ENCODE data around the gene CAPN13.

CAPN13 gene

GRCh38 chr2:30681022-30681421, 126.2 kb downstream of the CAPN13 start:
- Histone ChIP-seq H3K9ac (ENCODE audit: low read depth, low read length) (no peak overlapping the region), H3K9me3 (ENCODE audit: insufficient read depth, low read length, severe bottlenecking) (no peaks in the 10 kb centered on the region), H3K4me1 (ENCODE audit: insufficient read depth, low read length) (no peaks in the 10 kb centered on the region), H3K27me3 (ENCODE audit: insufficient read depth, low read length, poor library complexity) (no peaks in the 10 kb centered on the region), H3K4me2 (ENCODE audit: insufficient read depth, low read length) (no peak overlapping the region), H3K79me2 (ENCODE audit: insufficient read depth, low read length) (no peaks in the 10 kb centered on the region), H3K27ac (ENCODE audit: low read length) (no peak overlapping the region), H4K20me1 (ENCODE audit: insufficient read depth, low read length) (no peaks in the 10 kb centered on the region), H2AFZ (ENCODE audit: low read depth, low read length) (no peak overlapping the region), H3K36me3 (ENCODE audit: insufficient read depth, low read length) (no peaks in the 10 kb centered on the region), H3K4me3 (ENCODE audit: low read depth in 1 of 2, low read length in 2 of 2) (no peak overlapping the region)
- no peak for TF ChIP-seq EZH2 (IDR thresholded peaks at IDR 0.05; ENCODE audit: borderline replicate concordance, low read depth, low read length, severe bottlenecking)
- TF ChIP-seq, protein P1, sequence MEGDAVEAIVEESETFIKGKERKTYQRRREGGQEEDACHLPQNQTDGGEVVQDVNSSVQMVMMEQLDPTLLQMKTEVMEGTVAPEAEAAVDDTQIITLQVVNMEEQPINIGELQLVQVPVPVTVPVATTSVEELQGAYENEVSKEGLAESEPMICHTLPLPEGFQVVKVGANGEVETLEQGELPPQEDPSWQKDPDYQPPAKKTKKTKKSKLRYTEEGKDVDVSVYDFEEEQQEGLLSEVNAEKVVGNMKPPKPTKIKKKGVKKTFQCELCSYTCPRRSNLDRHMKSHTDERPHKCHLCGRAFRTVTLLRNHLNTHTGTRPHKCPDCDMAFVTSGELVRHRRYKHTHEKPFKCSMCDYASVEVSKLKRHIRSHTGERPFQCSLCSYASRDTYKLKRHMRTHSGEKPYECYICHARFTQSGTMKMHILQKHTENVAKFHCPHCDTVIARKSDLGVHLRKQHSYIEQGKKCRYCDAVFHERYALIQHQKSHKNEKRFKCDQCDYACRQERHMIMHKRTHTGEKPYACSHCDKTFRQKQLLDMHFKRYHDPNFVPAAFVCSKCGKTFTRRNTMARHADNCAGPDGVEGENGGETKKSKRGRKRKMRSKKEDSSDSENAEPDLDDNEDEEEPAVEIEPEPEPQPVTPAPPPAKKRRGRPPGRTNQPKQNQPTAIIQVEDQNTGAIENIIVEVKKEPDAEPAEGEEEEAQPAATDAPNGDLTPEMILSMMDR (IDR thresholded peaks at IDR 0.05; ENCODE audit: borderline replicate concordance, extremely low read depth, low read length, poor library complexity, severe bottlenecking): no peak
- ATAC-seq (ENCODE audit: insufficient read depth, low read depth): no peak
- no peak for DNase-seq

- no peak for ATAC-seq (ENCODE audit: insufficient read depth, low read depth)
- no peaks in the 10 kb centered on the region for H3K4me1 ChIP-seq (ENCODE audit: insufficient read depth, low read length)
- no peak for DNase-seq
- no peaks in the 10 kb centered on the region for H3K9me3 ChIP-seq (ENCODE audit: insufficient read depth, low read length, severe bottlenecking)
- H3K79me2 ChIP-seq (ENCODE audit: insufficient read depth, low read length): no peaks in the 10 kb centered on the region
- no peak overlapping the region for H3K4me3 ChIP-seq (ENCODE audit: low read depth in 1 of 2, low read length in 2 of 2)
- H4K20me1 ChIP-seq (ENCODE audit: insufficient read depth, low read length): no peaks in the 10 kb centered on the region
- H3K27ac ChIP-seq (ENCODE audit: low read length): no peak overlapping the region
- no peak overlapping the region for H2AFZ ChIP-seq (ENCODE audit: low read depth, low read length)
- H3K27me3 ChIP-seq (ENCODE audit: insufficient read depth, low read length, poor library complexity): no peaks in the 10 kb centered on the region
- no peak overlapping the region for H3K4me2 ChIP-seq (ENCODE audit: insufficient read depth, low read length)
- no peak overlapping the region for H3K9ac ChIP-seq (ENCODE audit: low read depth, low read length)
- TF ChIP-seq, protein P1 (IDR thresholded peaks at IDR 0.05; ENCODE audit: borderline replicate concordance, extremely low read depth, low read length, poor library complexity, severe bottlenecking): no peak
- TF ChIP-seq EZH2 (IDR thresholded peaks at IDR 0.05; ENCODE audit: borderline replicate concordance, low read depth, low read length, severe bottlenecking): no peak
- no peaks in the 10 kb centered on the region for H3K36me3 ChIP-seq (ENCODE audit: insufficient read depth, low read length)
Measured at GRCh38 chr2:30680121-30680520, 127.1 kb downstream of the CAPN13 start.

DNA sequence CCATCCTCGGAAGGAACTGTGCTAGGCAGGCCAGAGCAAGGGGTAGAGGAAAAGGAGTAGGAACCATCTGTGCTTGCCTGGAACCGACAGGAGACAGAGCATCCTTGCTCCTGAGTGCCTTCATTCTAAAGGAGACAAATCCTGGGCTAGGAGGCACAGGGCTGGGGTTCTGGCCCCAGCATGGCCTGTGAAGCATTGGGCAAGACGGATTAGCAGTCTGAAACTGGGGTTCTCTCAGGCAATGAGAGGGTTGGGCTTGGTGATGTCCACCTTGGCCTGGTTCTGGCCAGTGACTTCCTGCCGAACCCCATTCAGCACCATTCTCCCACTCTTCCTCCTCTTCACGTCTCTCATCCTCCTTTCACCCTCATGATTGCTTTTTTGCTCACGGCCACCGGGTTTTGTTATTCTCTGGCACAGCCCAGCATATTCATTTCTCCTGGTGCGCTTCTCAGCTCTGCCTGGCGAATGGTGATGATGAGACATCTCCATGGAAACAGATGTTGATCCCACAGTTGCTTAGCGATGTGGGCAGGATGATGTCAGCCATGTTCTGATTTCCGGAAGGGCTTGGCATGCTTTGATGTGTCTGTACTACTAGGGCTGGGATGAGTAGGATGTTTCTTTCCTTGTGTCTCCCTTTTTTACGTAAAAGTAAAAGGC, 127.7 kb downstream of the CAPN13 start:
- Histone ChIP-seq H3K9ac (ENCODE audit: low read depth, low read length) (no peak overlapping the region), H3K27ac (ENCODE audit: low read length) (no peak overlapping the region), H3K4me3 (ENCODE audit: low read depth in 1 of 2, low read length in 2 of 2) (no peak overlapping the region), H2AFZ (ENCODE audit: low read depth, low read length) (no peak overlapping the region), H3K9me3 (ENCODE audit: insufficient read depth, low read length, severe bottlenecking) (no peaks in the 10 kb centered on the region), H3K36me3 (ENCODE audit: insufficient read depth, low read length) (no peaks in the 10 kb centered on the region), H3K79me2 (ENCODE audit: insufficient read depth, low read length) (no peaks in the 10 kb centered on the region), H3K4me1 (ENCODE audit: insufficient read depth, low read length) (no peaks in the 10 kb centered on the region), H3K27me3 (ENCODE audit: insufficient read depth, low read length, poor library complexity) (no peaks in the 10 kb centered on the region), H3K4me2 (ENCODE audit: insufficient read depth, low read length) (no peak overlapping the region), H4K20me1 (ENCODE audit: insufficient read depth, low read length) (no peaks in the 10 kb centered on the region)
- no peak for TF ChIP-seq EZH2 (IDR thresholded peaks at IDR 0.05; ENCODE audit: borderline replicate concordance, low read depth, low read length, severe bottlenecking)
- TF ChIP-seq, protein P1 (IDR thresholded peaks at IDR 0.05; ENCODE audit: borderline replicate concordance, extremely low read depth, low read length, poor library complexity, severe bottlenecking): no peak
- ATAC-seq (ENCODE audit: insufficient read depth, low read depth) (no peak), DNase-seq (no peak)
